GM19397 (cell line): Measurements from ENCODE around the gene TRIP13.
"Not testable (repeated sequence)": the region's sequence is repeated elsewhere in the genome, so short reads cannot be mapped to it uniquely, and the experiment has no call there.

Experiments
- ATAC-seq: cut with Tn5 transposase; IDR thresholded peaks from one replicate; pipeline ENCODE4 v1.9.1; 2021; ENCODE audit warnings: mild to moderate bottlenecking, moderate library complexity; ENCODE audit not compliant: unreplicated experiment

TRIP13 gene

GRCh38 chr5:916441-917293 lies 24.0 kb downstream of the TRIP13 start:
- no peak for ATAC-seq

GRCh38 chr5:918717-919116 lies 26.0 kb downstream of the TRIP13 start:
- not testable (repeated sequence) for ATAC-seq

GRCh38 chr5:919356-920000 lies 26.8 kb downstream of the TRIP13 start:
- ATAC-seq: no peak

GRCh38 chr5:920321-920720 lies 27.6 kb downstream of the TRIP13 start:
- ATAC-seq: no peak

- ATAC-seq: no peak
Measured at GRCh38 chr5:921456-922435, 29.1 kb downstream of the TRIP13 start.

GRCh38 chr5:922436-923280 lies 30.0 kb downstream of the TRIP13 start:
- ATAC-seq: no peak

- peak; percentile 59 for ATAC-seq
Measured at GRCh38 chr5:923281-923873, 30.7 kb downstream of the TRIP13 start.

GRCh38 chr5:926417-927171 lies 33.9 kb downstream of the TRIP13 start:
- no peak for ATAC-seq

- ATAC-seq: no peak
Measured at GRCh38 chr5:927172-928015, 34.7 kb downstream of the TRIP13 start.

GRCh38 chr5:929182-929581 lies 36.5 kb downstream of the TRIP13 start:
- ATAC-seq: not testable (repeated sequence)

GRCh38 chr5:929596-929995 lies 36.9 kb downstream of the TRIP13 start:
- no peak for ATAC-seq

- ATAC-seq: no peak
Measured at GRCh38 chr5:930866-931265, 38.2 kb downstream of the TRIP13 start.

- ATAC-seq: no peak
Measured at GRCh38 chr5:931570-932145, 39.0 kb downstream of the TRIP13 start.

- no peak for ATAC-seq
Measured at GRCh38 chr5:932151-932627, 39.5 kb downstream of the TRIP13 start.

- no peak for ATAC-seq
Measured at GRCh38 chr5:932628-933250, 40.1 kb downstream of the TRIP13 start.

GRCh38 chr5:933251-933861 lies 40.7 kb downstream of the TRIP13 start:
- no peak for ATAC-seq

GRCh38 chr5:933951-934350 lies 41.3 kb downstream of the TRIP13 start:
- not testable (repeated sequence) for ATAC-seq
